T-helper 2 cell treated with Interferon-gamma antibody and Interleukin-4, amounts not matched to agents 5 μg/mL and 100 μg/mL, for 36 hours (primary cell): ENCODE data around the gene SERPIND1.
"Not testable (repeated sequence)": the region's sequence is repeated elsewhere in the genome, so short reads cannot be mapped to it uniquely, and the experiment has no call there.

Experiments
- DNase-seq: peaks from one replicate; pipeline ENCODE4 v3.0.0; 2021; ENCODE audit warnings: low spot score
- H3K27ac Mint-ChIP-seq: one replicate; pipeline ENCODE4 v1.8.0; 2021; ENCODE audit warnings: mild to moderate bottlenecking, mixed read lengths
- H3K27me3 Mint-ChIP-seq: one replicate; pipeline ENCODE4 v1.8.0; 2021; ENCODE audit warnings: low read depth, mixed read lengths
- H3K36me3 Mint-ChIP-seq: one replicate; pipeline ENCODE4 v1.8.0; 2021; ENCODE audit warnings: low read depth, mixed read lengths
- H3K4me1 Mint-ChIP-seq: one replicate; pipeline ENCODE4 v1.8.0; 2021; ENCODE audit warnings: low read depth, mixed read lengths
- H3K4me3 Mint-ChIP-seq: one replicate; pipeline ENCODE4 v1.8.0; 2022; ENCODE audit warnings: mild to moderate bottlenecking, moderate library complexity, mixed read lengths
- H3K9me3 Mint-ChIP-seq: one replicate; pipeline ENCODE4 v1.8.0; 2021; ENCODE audit warnings: mixed read lengths

The SERPIND1 gene

DNA sequence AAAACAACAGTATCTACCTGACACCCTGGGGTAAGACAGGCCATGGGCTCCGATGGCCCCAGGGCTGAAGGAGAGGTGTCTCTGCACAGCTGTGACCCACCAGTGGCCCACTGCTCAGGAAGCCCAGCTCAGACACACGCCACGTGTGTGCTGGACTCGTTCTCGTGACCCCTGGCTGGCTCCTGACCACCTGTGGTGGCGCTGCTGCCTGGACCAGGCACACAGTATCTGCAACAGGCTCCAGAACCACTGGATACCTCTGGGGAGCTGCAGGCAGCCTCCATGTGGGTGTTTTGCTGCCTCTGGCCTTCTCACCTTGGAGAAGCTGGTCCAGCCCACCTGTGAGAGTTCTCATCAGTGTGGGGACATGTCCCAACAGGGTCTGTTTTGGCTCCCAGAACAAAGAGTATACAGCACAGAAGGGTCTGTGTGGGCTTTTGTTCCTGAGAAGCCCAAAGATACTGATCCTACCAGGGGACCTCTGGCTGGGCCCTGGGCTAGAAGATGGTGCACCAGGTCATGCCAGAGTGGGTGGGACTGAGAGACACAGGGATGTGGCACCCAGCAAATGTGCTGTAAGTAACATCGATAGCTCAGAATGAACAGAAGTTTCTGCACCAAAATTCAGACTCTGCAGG is 21.7 kb upstream of the SERPIND1 start:
- Mint-ChIP-seq H3K27me3 (no peaks in the 10 kb centered on the region), H3K27ac (no peak overlapping the region), H3K9me3 (no peaks in the 10 kb centered on the region), H3K4me1 (no peaks in the 10 kb centered on the region), H3K36me3 (peaks cover 20% of the 10 kb centered on the region), H3K4me3 (no peak overlapping the region)
- no peak for DNase-seq

DNA sequence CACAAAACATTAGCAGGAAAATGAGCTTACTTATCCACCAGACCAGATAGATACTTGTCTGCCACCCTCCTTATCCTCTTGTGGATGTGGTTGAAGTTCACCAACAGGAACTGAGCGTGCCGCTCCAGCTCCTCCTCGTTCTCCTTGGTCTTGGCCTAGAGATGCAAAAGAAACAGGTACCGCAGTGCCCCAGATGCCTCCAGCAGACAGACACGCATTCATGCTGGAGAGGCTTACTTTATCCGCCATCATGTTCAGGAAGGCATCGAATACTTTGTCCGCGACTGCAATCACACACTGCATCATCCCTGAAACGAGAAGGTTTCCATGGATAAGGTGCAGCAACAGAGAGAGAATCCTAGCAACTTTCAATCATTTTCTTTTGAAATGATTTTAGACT is 21.0 kb upstream of the SERPIND1 start:
- Mint-ChIP-seq H3K4me1 (no peaks in the 10 kb centered on the region), H3K27ac (no peak overlapping the region), H3K27me3 (no peaks in the 10 kb centered on the region), H3K4me3 (no peak overlapping the region), H3K36me3 (peaks cover 21% of the 10 kb centered on the region), H3K9me3 (no peaks in the 10 kb centered on the region)
- no peak for DNase-seq

DNA sequence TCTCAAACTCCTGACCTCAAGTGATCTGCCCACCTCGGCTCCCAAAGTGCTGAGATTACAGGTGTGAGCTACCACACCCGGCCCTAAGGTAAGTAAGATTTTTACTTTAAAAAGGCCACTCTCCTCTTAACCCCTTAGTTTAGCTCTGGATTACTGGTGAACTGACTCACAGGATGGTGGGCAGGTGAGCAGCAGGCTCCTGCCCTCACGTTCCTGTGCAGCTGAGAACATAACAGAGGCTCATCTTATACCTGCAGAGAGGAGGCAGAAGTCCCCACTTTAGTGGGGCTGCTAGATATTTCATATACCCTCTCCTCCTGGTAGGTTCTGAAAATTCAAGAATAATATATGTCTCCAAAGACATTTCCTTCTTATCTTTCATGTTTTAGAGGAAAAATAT is 17.1 kb upstream of the SERPIND1 start:
- DNase-seq, result no peak
- Mint-ChIP-seq H3K9me3 (no peaks in the 10 kb centered on the region), H3K36me3 (peaks cover 26% of the 10 kb centered on the region), H3K4me1 (no peaks in the 10 kb centered on the region), H3K27ac (no peak overlapping the region), H3K4me3 (no peak overlapping the region), H3K27me3 (no peaks in the 10 kb centered on the region)

DNA sequence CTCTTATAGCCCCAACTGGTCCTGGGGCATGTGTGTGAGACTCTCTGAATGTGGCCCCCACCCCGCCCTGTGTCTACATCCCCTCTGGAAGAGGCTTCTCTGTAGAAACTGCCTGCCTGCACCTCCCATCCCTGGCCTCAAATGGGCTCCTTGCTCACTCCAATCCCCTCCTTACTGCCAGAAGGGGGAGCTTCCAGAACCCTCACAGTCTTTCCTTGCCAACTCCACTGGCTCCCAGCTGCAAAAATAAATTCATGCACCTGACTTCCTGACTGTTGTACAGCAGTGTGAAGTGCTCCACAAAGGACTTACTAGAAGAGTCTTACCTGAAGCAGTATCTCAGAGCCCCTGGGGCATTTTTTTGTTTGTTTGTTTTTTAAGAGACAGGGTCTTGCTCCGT is 15.2 kb upstream of the SERPIND1 start:
- Mint-ChIP-seq H3K4me1 (no peaks in the 10 kb centered on the region), H3K36me3 (peaks cover 28% of the 10 kb centered on the region), H3K27ac (no peak overlapping the region), H3K27me3 (no peaks in the 10 kb centered on the region), H3K4me3 (no peak overlapping the region), H3K9me3 (no peaks in the 10 kb centered on the region)
- no peak for DNase-seq

DNA sequence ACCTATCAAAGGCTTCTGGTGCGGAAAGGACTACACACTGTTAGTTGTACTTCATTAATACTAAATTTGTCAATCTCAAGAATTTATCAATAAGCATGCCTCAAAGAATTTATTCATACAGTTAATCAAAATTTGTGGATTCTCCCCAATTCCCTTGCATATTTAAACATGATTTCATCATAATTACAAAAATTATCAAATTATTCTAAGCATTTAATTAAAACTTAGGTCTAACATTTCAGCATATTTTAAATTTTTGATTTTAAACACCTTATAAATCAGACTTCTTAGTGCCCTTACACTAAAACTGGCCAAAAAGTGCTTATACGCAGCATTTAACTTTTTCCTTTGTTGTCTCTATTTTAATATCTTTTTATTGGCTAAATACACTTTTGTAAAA is 13.8 kb upstream of the SERPIND1 start:
- Mint-ChIP-seq H3K36me3 (peaks cover 41% of the 10 kb centered on the region), H3K27me3 (no peaks in the 10 kb centered on the region), H3K4me3 (no peak overlapping the region), H3K9me3 (no peaks in the 10 kb centered on the region), H3K27ac (no peak overlapping the region), H3K4me1 (no peaks in the 10 kb centered on the region)
- DNase-seq, result no peak

DNA sequence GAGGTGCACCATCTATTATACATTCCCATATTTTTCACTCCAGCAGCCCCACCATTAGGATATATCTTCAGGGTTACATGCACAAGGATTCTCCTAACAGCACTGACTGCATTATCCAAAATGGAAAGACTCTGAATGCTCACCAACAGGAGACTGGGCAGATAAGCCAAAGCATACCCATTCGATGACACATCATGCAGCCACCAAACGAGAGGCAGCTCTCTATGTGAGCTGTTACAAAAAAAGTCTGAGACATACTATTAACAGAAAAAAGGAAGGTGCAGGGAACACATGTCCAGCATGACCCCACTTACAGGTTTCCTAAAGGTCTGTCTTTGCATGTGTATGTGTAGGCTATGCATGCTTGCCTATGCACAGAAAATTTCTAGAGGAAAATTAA is 12.4 kb upstream of the SERPIND1 start:
- Mint-ChIP-seq H3K27me3 (no peaks in the 10 kb centered on the region), H3K9me3 (no peaks in the 10 kb centered on the region), H3K27ac (no peak overlapping the region), H3K36me3 (peaks cover 44% of the 10 kb centered on the region), H3K4me3 (no peak overlapping the region), H3K4me1 (no peaks in the 10 kb centered on the region)
- DNase-seq, result no peak

DNA sequence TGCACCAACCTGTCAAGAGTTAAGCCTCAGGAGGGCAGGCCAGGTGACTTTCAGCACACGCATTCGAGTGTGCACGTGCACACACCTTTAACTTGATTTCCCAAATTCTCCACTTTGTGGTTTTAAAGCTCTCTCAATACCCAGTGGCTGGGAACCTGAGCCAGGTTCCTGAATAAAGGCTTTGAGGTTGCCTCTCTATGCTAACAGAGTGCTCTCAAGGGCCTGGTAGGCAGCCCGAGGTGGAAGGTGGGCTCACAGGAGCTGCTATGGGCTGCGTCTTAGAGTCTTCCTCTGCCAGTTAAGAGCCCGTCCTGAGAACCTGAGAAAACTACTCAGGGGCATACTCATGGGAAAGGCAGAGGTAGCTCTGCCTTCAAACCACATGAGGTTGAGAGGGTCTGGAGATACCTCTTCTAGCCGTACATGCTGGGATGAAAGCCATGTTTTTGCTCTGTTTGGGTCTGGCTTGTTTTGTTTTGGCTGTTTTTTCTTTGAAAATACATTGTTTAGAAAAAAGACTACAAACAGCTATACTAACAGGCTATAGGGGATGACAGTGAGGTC is 11.6 kb upstream of the SERPIND1 start:
- Mint-ChIP-seq H3K4me3 (no peak overlapping the region), H3K36me3 (peaks cover 40% of the 10 kb centered on the region), H3K9me3 (no peaks in the 10 kb centered on the region), H3K4me1 (no peaks in the 10 kb centered on the region), H3K27ac (no peak overlapping the region), H3K27me3 (no peaks in the 10 kb centered on the region)
- DNase-seq, result no peak

DNA sequence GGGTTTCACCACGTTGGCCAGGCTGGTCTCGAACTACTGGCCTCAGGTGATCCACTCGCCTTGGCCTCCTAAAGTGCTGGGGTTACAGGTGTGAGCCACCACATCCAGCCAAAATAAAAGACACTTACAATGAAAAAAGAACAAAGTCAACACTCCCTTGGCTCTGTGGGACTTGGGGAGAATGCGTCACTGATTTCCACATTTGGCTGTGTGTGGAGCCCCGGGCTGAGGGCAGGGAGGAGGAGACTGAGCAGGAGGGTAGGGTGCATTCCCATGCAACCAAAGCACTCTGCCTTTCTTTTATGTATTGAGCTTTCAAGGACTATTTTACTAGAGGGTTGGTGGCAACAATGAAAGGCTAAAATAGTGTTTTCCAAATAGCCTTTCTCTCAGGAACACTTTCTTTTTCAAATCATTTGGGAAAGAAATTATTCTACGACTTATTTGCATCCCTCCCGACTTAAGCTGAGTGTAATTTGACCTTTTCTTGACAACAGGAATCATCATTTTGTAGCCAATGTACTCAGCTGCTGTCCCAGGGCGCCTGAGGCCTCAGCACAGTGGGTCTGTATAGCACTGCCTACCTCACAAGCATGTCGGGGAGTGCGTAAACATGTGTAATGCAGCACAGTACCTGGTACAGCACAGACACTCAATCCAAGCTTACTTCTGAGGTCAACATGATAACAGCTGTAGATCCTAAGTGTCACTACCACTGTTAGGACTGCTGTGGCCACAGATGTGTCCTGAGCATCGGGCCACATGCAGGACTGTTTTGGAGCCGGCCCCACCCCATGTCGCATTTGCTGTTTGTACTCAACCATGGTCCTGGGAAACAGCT is 10.1 kb upstream of the SERPIND1 start:
- Mint-ChIP-seq H3K9me3 (no peaks in the 10 kb centered on the region), H3K27ac (no peak overlapping the region), H3K27me3 (no peaks in the 10 kb centered on the region), H3K4me1 (peaks cover 4% of the 10 kb centered on the region), H3K36me3 (peaks cover 33% of the 10 kb centered on the region), H3K4me3 (no peak overlapping the region)
- no peak for DNase-seq

DNA sequence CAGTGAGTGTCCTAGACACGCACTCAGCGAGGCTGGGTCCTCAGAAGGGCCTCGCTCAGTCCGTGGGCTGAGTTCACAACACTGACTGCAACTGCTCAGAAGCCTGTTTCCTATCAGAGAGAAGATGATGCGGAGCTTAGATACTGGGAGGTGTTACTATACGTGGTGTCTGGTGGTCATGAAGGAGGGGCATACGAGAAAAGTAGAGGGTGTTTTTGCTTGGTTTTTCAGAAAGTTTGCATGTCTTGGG is 9.5 kb upstream of the SERPIND1 start:
- H3K4me1 Mint-ChIP-seq, result peaks cover 7% of the 10 kb centered on the region
- no peaks in the 10 kb centered on the region for H3K27me3 Mint-ChIP-seq
- peaks cover 33% of the 10 kb centered on the region for H3K36me3 Mint-ChIP-seq
- no peak overlapping the region for H3K4me3 Mint-ChIP-seq
- DNase-seq, result no peak
- H3K9me3 Mint-ChIP-seq, result no peaks in the 10 kb centered on the region
- H3K27ac Mint-ChIP-seq, result no peak overlapping the region

DNA sequence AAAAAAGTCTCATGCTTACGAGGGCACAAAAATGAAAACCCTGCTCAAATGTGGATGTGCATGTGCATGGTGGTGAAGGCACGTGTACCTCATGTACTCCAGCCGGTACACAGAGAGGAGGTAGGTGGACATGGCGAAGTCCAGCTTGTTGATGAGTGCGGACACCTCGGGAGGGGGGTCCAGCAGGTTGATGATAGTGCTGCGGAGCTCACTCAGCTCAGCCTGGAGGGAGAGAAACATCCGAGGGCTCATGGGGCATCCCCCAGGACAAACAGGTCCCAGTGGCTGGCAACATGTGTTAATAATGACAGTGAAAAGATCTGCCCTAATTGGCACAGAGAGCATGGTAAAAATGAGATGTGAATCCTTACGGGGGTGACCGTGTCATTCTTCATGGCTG is 9.2 kb upstream of the SERPIND1 start:
- peaks cover 35% of the 10 kb centered on the region for H3K36me3 Mint-ChIP-seq
- no peak overlapping the region for H3K27ac Mint-ChIP-seq
- no peak overlapping the region for H3K4me3 Mint-ChIP-seq
- H3K9me3 Mint-ChIP-seq, result no peaks in the 10 kb centered on the region
- H3K27me3 Mint-ChIP-seq, result no peaks in the 10 kb centered on the region
- peaks cover 7% of the 10 kb centered on the region for H3K4me1 Mint-ChIP-seq
- DNase-seq, result no peak

DNA sequence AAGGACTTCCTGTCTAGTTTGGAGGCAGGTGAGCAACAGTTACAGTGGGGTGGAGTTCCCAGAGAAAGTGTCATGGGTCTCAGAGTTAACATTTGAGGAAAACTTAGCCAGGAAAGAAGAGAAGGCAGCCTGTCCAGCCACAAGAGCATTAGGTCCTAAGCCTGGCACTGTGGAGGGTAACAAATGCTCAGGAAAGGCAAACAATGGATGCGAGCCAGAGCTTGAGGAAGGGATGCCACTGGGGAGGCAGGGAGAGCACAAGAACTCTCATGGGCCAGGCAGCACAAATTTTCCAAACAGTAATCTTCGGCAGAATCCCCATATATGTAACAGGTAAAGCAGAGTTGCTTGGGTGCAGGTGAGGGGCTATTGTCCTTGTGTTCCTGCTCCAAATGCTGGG is 8.0 kb upstream of the SERPIND1 start:
- peaks cover 32% of the 10 kb centered on the region for H3K36me3 Mint-ChIP-seq
- no peaks in the 10 kb centered on the region for H3K9me3 Mint-ChIP-seq
- H3K27ac Mint-ChIP-seq, result no peak overlapping the region
- no peak overlapping the region for H3K4me3 Mint-ChIP-seq
- no peaks in the 10 kb centered on the region for H3K27me3 Mint-ChIP-seq
- DNase-seq, result no peak
- peaks cover 7% of the 10 kb centered on the region for H3K4me1 Mint-ChIP-seq

DNA sequence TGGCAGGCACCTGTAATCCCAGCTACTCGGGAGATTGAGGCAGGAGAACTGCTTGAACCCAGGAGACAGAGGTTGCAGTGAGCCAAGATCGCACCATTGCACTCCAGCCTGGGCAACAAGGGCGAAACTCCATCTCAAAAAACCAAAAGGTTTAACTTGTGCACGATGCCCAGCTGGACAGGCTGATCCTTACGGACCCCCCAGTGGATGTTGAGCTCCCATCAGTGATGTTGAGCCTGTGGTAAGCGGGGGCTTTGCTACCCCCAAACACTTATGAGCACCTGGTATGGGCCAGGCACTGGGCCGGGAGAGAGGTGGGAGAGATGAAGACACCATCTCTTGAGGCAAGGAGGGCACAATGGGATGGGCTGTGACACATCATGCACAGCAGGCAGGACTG is 7.4 kb upstream of the SERPIND1 start:
- Mint-ChIP-seq H3K4me3 (no peak overlapping the region), H3K36me3 (peaks cover 28% of the 10 kb centered on the region), H3K4me1 (peaks cover 7% of the 10 kb centered on the region), H3K27ac (no peak overlapping the region), H3K9me3 (no peaks in the 10 kb centered on the region), H3K27me3 (no peaks in the 10 kb centered on the region)
- no peak for DNase-seq

DNA sequence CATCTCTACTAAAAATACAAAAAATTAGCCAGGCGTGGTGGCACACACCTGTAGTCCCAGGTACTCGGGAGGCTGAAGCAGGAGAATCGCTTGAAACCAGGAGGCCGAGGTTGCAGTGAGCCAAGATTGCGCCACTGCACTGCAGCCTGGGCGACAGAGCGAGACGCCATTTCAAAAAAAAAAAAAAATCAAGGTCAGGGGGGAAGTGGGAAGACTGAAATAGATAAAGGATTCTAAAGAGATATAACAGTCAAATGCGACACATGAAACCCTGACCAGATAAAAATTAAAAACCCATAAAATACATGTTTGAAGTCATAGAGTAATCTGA is 4.5 kb upstream of the SERPIND1 start:
- H3K27me3 Mint-ChIP-seq, H3K9me3 Mint-ChIP-seq, H3K4me3 Mint-ChIP-seq, H3K4me1 Mint-ChIP-seq, DNase-seq, H3K27ac Mint-ChIP-seq: not testable (repeated sequence)
- H3K36me3 Mint-ChIP-seq, result peaks cover 16% of the 10 kb centered on the region

DNA sequence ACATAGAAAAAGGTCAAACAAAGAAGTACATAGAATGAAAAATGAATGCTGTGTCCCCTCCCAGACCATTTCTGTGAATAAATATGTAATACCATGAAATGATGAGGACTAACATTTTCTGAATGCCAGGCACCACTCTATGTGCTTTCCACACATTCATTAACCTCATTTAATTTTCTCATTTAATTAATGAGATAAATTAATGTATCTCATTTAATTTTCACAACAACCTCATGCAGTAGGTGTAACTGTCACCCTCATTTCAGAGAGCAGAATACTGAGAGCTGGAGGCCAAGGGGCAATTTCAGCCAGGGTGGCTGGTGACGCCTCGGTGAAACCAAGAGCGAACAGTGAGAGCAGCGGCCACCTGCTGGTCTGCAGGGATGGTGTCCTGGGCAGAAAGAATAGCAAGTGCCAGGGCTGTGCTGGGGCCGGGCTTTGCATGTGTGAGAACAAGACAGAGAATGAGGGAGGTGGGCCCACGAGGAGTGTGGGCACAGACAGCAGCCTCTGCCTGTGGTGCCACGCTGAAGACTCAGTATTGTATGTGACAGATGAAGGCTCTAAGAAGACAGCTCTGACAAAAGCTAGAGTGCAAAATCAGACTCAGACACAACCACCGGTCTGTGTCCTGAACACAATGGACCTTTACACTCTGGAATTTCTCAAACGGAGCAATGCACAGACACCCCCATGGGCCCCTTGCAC is 1.8 kb upstream of the SERPIND1 start:
- Mint-ChIP-seq H3K27ac (no peak overlapping the region), H3K36me3 (peaks cover 4% of the 10 kb centered on the region), H3K27me3 (no peaks in the 10 kb centered on the region), H3K9me3 (no peaks in the 10 kb centered on the region), H3K4me1 (peaks cover 7% of the 10 kb centered on the region), H3K4me3 (no peak overlapping the region)
- DNase-seq, result no peak
